H1 (cell line): Measurements from ENCODE around the gene HMCN1. TPM values are rescaled to one million over a fixed set of nuclear protein-coding genes. Genes with fewer than 3 reads are reported as not detected.

ENCODE experiments used
- E2F6 ChIP-seq: IDR thresholded peaks from 2 replicates; pipeline ENCODE4 v1.6.1; 2012; ENCODE audit warnings: inconsistent platforms
- RNF2 ChIP-seq: fragments of 200-900, 300-1000 bp; sonication (generic); IDR thresholded peaks from 2 replicates; pipeline ENCODE4 v1.7.1; 2016; ENCODE audit warnings: borderline replicate concordance, low read depth, mild to moderate bottlenecking, antibody characterized with exemption, low read length; ENCODE audit not compliant: poor library complexity, severe bottlenecking; ENCODE audit errors: missing control alignments
- TCF12 ChIP-seq: IDR thresholded peaks from 2 replicates; pipeline ENCODE4 v1.6.1; 2011; ENCODE audit warnings: low read depth, mild to moderate bottlenecking, low read length
- polyA plus RNA-seq, 7 experiments: library from polyadenylated mRNA; depleted of rRNA in 3 of 7; stranded (reverse) in 5 of 7; unstranded in 2 of 7; fragments of >200 nt in 5 of 7; fragments of 200-250 nt in 2 of 7; gene quantifications; 1 replicate in 5 of 7; 2 replicates in 1 of 7; 4 replicates in 1 of 7; pipeline versions ENCODE4 v1.2.1 to v1.2.3, GENCODE V29; 2011 to 2013; ENCODE audit warnings: missing spikeins in 2 of 7, mixed read lengths in 2 of 7
- total RNA-seq: library from RNA; stranded (reverse); fragmentation: NEBNext Ultra II Directional; extraction: Animal tissue kit (Norgen Biotek cat#: 25700); gene quantifications from 2 replicates; pipeline ENCODE4 v1.2.1, GENCODE V29; 2021

Gene HMCN1
- total and polyA plus RNA-seq, 2 of the 8 experiments (the other 6 are each of a cell fraction or from before 2014, with no cell fraction given) = 13.8 to 14.6 TPM

GRCh38 chr1:185704181-185704580, 30.0 kb upstream of the HMCN1 start (continued):
- TF ChIP-seq RNF2 (no peak), TCF12 (no peak), E2F6 (no peak)
- TF ChIP-seq, all 59 proteins: peak for 0
